Subcutaneous adipose tissue (tissue), 4 donors: ENCODE data around the gene CLSTN1. TPM values are rescaled to one million over a fixed set of nuclear protein-coding genes. Genes with fewer than 3 reads are reported as not detected.

Experiments
- CTCF ChIP-seq: fragments of 450-650 bp; IDR thresholded peaks from one replicate; pipeline ENCODE4 v1.5.1; 2016; ENCODE audit warnings: low read depth, mild to moderate bottlenecking, control low read depth, antibody characterized with exemption, moderate library complexity
- total RNA-seq, 4 donors: library from RNA; depleted of rRNA; stranded (reverse); fragments of >200 nt; gene quantifications; one replicate each; pipeline ENCODE4 v1.1.0, GENCODE V29; 2016

The CLSTN1 gene
- total RNA-seq, 4 donors from 2014 or later, result 17.9 to 29.7 (median 24.9) TPM

- no peak for TF ChIP-seq CTCF
These were observed 20.3 kb upstream of the CLSTN1 start for GRCh38 chr1:9844106-9844505.

DNA sequence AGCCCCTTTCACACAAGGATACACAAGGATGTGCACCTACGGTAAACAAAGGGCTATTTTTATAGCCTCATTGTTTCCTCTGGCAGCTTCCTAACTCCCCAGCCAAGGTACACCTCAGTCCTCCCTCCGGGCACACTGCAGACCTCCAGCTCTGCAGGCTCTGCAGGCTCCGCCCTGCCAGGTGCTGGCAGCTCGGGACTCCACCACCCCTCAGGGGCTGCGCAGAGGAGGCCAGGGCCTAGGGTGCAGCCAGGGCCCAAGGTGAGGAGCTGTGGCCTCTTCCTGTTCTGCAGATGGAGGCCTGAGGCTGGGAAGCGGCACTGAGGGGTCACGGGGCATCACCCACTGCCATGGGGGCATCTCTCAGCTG is 19.8 kb upstream of the CLSTN1 start:
- no peak for TF ChIP-seq CTCF

DNA sequence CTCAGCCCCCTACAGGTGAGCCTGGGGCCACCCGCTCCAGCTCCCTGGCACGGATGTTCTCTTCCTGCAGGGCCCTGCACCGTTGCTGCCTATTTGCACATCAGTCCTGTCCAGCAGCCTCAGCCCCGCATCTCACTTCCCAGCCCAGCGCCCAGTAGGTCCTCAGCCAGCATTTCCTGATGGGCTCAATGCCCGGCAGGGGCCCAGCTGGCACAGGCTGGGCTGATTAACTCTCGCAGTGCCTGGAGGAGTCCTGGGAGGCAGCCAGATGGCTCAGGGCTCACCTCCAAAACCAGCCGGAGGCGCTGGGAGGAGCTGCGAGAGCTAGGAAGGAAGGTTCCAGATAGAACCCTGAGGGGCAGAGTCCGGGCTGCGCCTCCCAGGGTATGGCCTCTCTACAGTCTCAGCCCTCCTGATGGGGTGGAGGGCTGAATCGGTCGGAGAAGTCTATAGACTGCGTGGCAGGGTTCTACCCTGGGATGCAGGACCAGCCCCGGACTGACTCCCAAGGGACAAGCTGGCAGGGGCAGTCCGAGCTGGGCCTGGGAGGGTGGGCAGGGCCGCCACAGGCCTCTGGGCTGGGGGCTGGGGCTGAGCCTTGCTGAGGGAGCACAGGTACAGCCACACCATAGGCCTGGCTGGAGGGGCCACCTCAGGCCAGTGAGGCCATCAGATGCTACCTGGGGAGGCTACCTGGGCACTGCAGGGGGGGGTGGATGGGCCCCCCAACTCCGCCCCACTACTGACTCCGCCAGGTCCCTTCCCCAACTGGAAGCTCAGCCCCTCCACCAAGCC is 19.2 kb upstream of the CLSTN1 start:
- no peak for TF ChIP-seq CTCF

DNA sequence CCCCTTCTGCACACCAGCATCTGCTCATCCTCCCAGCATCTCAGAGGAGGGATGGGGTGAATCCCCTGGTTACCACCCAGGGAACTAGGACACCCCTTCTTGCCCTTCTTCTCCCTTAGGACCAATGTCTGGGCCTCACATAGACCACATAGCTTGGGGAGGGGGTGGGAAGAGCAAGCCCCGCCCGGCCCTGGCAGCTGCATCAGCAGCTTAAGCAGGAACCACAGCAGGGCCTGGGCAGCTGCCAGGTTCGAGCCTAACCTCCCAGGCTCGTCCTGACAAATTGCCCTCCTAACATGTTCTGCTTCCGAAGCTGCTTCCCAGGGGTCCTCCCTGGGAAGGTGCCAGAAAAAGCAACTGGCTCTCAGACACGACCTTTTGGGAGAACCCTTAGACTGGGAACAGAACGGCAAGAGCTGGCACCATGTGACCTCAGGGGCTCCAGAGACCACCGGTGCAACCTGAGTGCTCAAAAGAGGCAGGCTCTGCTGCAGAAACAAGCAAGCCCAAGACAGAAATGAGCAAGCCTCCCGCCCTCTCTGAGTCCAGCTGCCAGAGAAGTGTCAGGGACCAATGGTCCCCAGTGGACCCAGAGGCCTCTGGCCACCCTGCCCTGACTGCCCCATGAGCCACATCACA is 18.4 kb upstream of the CLSTN1 start:
- no peak for TF ChIP-seq CTCF

GRCh38 chr1:9841460-9841859 is 17.7 kb upstream of the CLSTN1 start:
- no peak for TF ChIP-seq CTCF

GRCh38 chr1:9840176-9840575 is 16.4 kb upstream of the CLSTN1 start:
- TF ChIP-seq CTCF, result no peak

- no peak for TF ChIP-seq CTCF
These were observed 15.2 kb upstream of the CLSTN1 start for GRCh38 chr1:9838946-9839345.
